Prostate gland (tissue), 2 donors: Measurements from ENCODE around the gene ASB11. TPM values are rescaled to one million over a fixed set of nuclear protein-coding genes. Genes with fewer than 3 reads are reported as not detected.

Source experiments
- DNase-seq: peaks from one replicate; pipeline ENCODE4 v3.0.0-alpha.2; 2019; ENCODE audit warnings: low spot score
- H3K27ac ChIP-seq, 2 donors: fragments of 200-600 bp; sonication (generic); 2 replicates each; pipeline ENCODE4 v1.5.1; 2017 to 2019
- H3K27me3 ChIP-seq: fragments of 200-600 bp; sonication (generic); replicated peaks from 2 replicates; pipeline ENCODE4 v1.5.1; 2019; ENCODE audit not compliant: insufficient read depth
- H3K36me3 ChIP-seq, 2 donors: fragments of 200-600 bp; sonication (generic); 1 replicate in 1 of 2; 2 replicates in 1 of 2; pipeline versions ENCODE4 v1.5.1 to v1.8.1; 2017 to 2019
- H3K4me1 ChIP-seq: fragments of 200-600 bp; sonication (generic); replicated peaks from 2 replicates; pipeline ENCODE4 v1.5.1; 2019
- H3K4me3 ChIP-seq, 2 donors: fragments of 200-600 bp; sonication (generic); 2 replicates each; pipeline ENCODE4 v1.5.1; 2017 to 2019
- H3K9me3 ChIP-seq: fragments of 200-600 bp; sonication (generic); 2 replicates; pipeline ENCODE4 v1.5.1; 2017
- POLR2A ChIP-seq: fragments of 450-650 bp; IDR thresholded peaks from one replicate; pipeline ENCODE4 v1.6.1; 2016; ENCODE audit warnings: antibody characterized with exemption, mild to moderate bottlenecking
- POLR2AphosphoS5 ChIP-seq: sonication (generic); formaldehyde crosslinking; IDR thresholded peaks from one replicate; pipeline ENCODE4 v1.6.1; 2017; ENCODE audit warnings: antibody characterized with exemption
- WGBS: methylation state at CpG from one replicate; pipeline ENCODE4 v1.1.5; 2018; 5-methylcytosine and 5-hydroxymethylcytosine counted together
- intact Hi-C: fragments of 100-400 bp; cut with DNase I; formaldehyde crosslinking; loops from one replicate; pipeline ENCODE4 v1.14.2; 2022
- total RNA-seq, 2 donors: library from RNA; depleted of rRNA; stranded (reverse); fragments of >200 nt; gene quantifications; one replicate each; pipeline ENCODE4 v1.1.0, GENCODE V29; 2016
- TF ChIP-seq, protein P1 (sequence below), 4 experiments: fragments of 200-600 bp in 2 of 4; fragments of 450-650 bp in 2 of 4; sonication (generic) in 2 of 4; IDR thresholded peaks; 1 replicate in 3 of 4; 2 replicates in 1 of 4; pipeline ENCODE4 v1.5.1; 2016 to 2019; ENCODE audit warnings: antibody characterized with exemption in 4 of 4, mild to moderate bottlenecking in 2 of 4, moderate library complexity in 2 of 4

Gene ASB11
- total RNA-seq, 2 donors from 2014 or later: 0.46 TPM; not detected in 1

DNA sequence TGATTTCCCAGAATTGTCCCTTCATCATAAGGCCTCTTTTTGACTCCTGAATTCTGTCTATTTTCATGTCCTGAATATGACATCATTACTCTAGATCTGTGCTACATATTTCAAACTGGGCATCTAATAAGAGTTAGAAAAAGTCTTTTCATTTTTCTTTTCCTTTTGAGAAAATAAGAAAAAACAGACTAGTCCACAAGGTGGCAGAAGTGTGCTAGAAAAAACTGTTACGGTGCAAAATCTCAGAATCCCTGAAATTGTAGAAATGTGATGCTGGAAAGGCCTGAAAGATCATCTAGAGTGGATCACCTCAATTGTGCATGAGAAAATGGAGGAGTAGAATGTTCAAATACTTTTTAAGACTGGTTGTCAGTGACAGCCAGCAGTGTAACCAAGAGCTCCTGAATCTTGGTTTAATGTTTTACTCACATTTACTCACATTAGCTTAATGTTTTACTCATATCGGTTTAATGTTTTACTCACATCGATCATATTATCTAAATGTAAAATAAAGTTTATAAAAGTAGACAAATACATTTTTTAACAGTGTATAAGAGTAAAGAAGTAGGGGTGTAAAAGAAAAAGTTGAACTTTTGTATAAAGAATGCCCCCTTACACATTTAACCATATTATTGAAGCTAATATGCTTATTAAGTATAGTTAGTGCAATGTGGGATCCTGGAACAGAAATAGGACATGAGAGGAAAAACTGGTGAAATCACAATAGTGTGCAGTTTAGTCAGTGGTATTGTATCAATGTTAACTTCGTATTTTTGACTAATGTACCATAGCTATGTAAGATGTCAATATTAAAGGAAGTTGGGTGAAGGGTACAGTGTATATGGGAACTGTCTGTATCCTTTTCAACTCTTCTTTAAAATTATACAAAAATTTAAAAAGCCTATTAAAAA is 15.2 kb downstream of the ASB11 start:
- intact Hi-C loops: no loop called here
- H3K4me3 ChIP-seq: no peak overlapping the region

DNA sequence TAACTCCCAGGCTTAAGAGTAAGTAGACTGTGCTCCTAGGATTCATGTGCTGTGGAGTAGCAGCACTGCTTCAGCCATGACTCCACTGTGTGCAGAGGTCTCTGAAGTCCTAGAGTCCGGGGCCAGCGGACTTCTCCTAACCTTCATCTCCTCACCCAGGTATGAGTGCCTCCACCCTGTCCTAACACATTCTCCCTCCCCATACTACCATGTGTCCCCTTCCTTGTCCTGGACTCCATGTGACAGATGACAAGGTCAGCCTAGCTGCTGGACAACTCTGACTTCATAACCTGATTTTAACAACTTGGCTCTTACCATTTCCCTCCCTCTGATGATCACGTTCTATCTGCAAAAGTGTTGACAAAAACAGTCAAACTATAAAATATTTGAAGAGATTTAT is 16.7 kb downstream of the ASB11 start:
- no peak overlapping the region for H3K4me3 ChIP-seq
- TF ChIP-seq, protein P1, sequence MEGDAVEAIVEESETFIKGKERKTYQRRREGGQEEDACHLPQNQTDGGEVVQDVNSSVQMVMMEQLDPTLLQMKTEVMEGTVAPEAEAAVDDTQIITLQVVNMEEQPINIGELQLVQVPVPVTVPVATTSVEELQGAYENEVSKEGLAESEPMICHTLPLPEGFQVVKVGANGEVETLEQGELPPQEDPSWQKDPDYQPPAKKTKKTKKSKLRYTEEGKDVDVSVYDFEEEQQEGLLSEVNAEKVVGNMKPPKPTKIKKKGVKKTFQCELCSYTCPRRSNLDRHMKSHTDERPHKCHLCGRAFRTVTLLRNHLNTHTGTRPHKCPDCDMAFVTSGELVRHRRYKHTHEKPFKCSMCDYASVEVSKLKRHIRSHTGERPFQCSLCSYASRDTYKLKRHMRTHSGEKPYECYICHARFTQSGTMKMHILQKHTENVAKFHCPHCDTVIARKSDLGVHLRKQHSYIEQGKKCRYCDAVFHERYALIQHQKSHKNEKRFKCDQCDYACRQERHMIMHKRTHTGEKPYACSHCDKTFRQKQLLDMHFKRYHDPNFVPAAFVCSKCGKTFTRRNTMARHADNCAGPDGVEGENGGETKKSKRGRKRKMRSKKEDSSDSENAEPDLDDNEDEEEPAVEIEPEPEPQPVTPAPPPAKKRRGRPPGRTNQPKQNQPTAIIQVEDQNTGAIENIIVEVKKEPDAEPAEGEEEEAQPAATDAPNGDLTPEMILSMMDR (IDR thresholded peaks at IDR 0.05): no peak
- TF ChIP-seq POLR2A (no peak), POLR2AphosphoS5 (no peak)
- no peak for DNase-seq
- no peaks in the 10 kb centered on the region for H3K4me1 ChIP-seq
- intact Hi-C loops: no loop called here
- H3K27me3 ChIP-seq: no peaks in the 10 kb centered on the region
- H3K9me3 ChIP-seq: no peaks in the 10 kb centered on the region
- H3K36me3 ChIP-seq: no peaks in the 10 kb centered on the region
- H3K27ac ChIP-seq: no peak overlapping the region
- WGBS: 78% methylated on average over 3 of the region's 3 CpGs

More for the DNA sequence above, 15.2 kb downstream of the ASB11 start:
- H3K4me1 ChIP-seq: no peaks in the 10 kb centered on the region
- H3K27me3 ChIP-seq: no peaks in the 10 kb centered on the region
- H3K9me3 ChIP-seq: no peaks in the 10 kb centered on the region
- no peak for DNase-seq
- no peaks in the 10 kb centered on the region for H3K36me3 ChIP-seq
- H3K27ac ChIP-seq: no peak overlapping the region
- TF ChIP-seq POLR2AphosphoS5 (no peak), POLR2A (no peak)
- TF ChIP-seq, protein P1 (IDR thresholded peaks at IDR 0.05): peak in 2 of 4 experiments; percentile 37 to 47
- 57% methylated on average over 4 of the region's 4 CpGs for WGBS

DNA sequence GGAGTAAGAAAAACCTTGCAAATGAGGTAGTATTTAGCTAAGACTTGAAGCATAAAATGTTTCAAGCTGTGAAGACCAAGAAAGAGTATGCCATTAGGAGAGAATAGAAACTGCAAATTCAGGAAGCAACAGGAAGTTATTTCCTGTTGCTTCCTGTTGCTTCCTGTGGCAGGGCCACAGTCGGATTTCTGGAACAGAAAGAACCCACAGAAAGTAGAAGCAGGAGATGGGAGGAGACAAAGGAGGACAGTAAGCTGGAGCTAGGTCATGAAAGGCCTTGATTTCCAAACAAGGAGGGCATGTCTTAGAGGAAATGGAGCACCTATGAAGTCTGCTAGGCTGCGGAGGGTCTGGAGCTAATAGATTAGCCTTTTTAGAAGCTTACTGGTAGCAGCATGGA is 17.2 kb downstream of the ASB11 start:
- WGBS: 89% methylated on average over 2 of the region's 2 CpGs
- no peak for TF ChIP-seq POLR2A
- no peak for TF ChIP-seq POLR2AphosphoS5
- TF ChIP-seq, protein P1 (IDR thresholded peaks at IDR 0.05): no peak
- Histone ChIP-seq H3K27me3 (no peaks in the 10 kb centered on the region), H3K4me3 (no peak overlapping the region), H3K9me3 (no peaks in the 10 kb centered on the region), H3K27ac (no peak overlapping the region), H3K36me3 (no peaks in the 10 kb centered on the region), H3K4me1 (no peaks in the 10 kb centered on the region)
- no peak for DNase-seq
- intact Hi-C loops: no loop called here

DNA sequence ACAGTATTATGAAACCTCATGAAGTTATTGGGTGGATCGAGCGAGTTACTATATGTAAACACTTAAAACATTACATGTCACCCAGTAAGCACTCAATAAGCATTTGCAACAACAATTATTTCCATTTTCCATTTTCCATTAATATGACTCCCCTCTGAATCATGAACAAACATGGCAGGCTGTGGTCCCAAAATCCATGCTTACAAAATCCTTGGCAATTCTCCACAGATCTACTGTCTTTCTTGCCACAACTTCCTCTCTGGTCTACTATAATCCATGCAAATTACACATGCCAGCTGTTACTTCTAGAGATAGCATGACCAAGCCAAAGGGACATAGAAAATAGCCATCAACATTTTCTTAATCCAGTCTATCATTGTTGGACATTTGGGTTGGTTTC is 22.0 kb downstream of the ASB11 start:
- H3K27ac ChIP-seq: no peak overlapping the region
- H3K4me3 ChIP-seq: no peak overlapping the region
- no peaks in the 10 kb centered on the region for H3K9me3 ChIP-seq
- intact Hi-C loops: no loop called here
- no peaks in the 10 kb centered on the region for H3K27me3 ChIP-seq
- TF ChIP-seq, protein P1 (IDR thresholded peaks at IDR 0.05): no peak
- TF ChIP-seq POLR2A (no peak), POLR2AphosphoS5 (no peak)
- H3K36me3 ChIP-seq: no peaks in the 10 kb centered on the region
- 97% methylated on average over 2 of the region's 2 CpGs for WGBS
- no peaks in the 10 kb centered on the region for H3K4me1 ChIP-seq
- no peak for DNase-seq

DNA sequence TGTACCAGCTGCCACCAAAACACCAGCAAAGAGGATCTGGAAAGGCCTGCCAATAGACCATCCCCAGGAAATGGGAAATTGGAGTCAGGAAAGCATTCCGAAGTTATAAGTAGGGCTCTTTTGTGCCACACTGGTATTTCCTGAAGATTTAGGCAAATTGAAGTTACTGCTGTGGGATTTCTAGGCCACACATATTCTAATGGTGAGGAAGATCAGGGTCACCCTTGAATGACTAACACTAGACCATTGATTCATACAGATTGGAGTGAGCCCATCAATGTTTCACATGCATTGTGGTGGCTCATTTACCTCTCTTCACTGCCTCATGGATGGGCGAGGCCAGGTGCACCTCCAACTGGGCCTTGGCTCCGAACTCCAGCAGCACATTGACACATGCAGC is 22.6 kb downstream of the ASB11 start:
- Histone ChIP-seq H3K27ac (no peak overlapping the region), H3K9me3 (no peaks in the 10 kb centered on the region), H3K27me3 (no peaks in the 10 kb centered on the region), H3K36me3 (no peaks in the 10 kb centered on the region), H3K4me3 (no peak overlapping the region), H3K4me1 (no peaks in the 10 kb centered on the region)
- intact Hi-C loops: no loop called here
- TF ChIP-seq, protein P1 (IDR thresholded peaks at IDR 0.05): no peak
- no peak for TF ChIP-seq POLR2AphosphoS5
- TF ChIP-seq POLR2A: no peak
- DNase-seq: no peak
- WGBS: 86% methylated on average over 3 of the region's 3 CpGs
